Measurements from ENCODE around the gene COL26A1. TPM values are rescaled to one million over a fixed set of nuclear protein-coding genes. Genes with fewer than 3 reads are reported as not detected.

Gene COL26A1
- total RNA-seq, 1 donor, result not detected

DNA sequence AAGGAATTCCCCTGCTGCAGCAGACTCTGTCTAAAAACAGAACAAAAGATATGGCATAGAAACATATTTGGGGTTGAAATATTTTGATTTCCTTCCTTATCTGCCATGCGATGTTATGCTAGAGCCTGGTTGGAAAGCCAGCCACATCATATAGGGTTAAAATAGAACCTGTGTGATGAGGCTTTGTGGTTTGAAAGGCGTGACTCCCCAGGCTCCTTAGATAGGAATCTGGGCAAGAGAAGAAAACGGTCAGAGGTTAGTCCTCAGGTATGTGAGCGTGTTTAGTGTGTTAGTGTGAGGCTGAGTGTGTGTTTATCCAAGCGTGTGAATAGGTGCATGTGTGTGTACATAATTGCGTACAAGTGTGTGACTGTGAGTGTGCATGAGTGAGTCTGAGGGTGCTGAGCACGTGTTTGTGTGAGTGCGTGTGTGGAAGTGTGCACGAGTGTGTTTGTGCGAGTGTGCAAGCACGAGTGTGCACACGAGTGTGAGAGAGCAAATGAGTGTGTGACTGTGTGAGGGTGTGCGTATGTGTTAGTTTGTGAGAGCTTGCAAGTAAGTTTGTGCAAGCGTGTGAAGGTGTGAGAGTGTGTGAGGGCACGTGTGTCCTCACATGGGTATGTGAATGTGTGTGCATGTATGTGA, 79.9 kb downstream of the COL26A1 start:
- Histone ChIP-seq H3K4me2 (ENCODE audit: insufficient read depth, low read length) (no peak overlapping the region), H3K9me3 (ENCODE audit: low read depth, low read length) (no peaks in the 10 kb centered on the region), H3K4me1 (ENCODE audit: insufficient read depth, low read length) (no peaks in the 10 kb centered on the region), H3K79me2 (ENCODE audit: insufficient read depth, low read length) (no peaks in the 10 kb centered on the region), H2AFZ (ENCODE audit: low read length) (no peak overlapping the region), H3K27me3 (ENCODE audit: insufficient read depth, low read length) (peaks cover 4% of the 10 kb centered on the region), H3K36me3 (ENCODE audit: insufficient read depth, low read length) (no peaks in the 10 kb centered on the region), H3K27ac (ENCODE audit: low read depth, low read length) (no peak overlapping the region), H3K4me3 (ENCODE audit: insufficient read depth, low read length) (no peak overlapping the region), H4K20me1 (ENCODE audit: insufficient read depth, low read length) (no peaks in the 10 kb centered on the region)
- TF ChIP-seq, protein P1, sequence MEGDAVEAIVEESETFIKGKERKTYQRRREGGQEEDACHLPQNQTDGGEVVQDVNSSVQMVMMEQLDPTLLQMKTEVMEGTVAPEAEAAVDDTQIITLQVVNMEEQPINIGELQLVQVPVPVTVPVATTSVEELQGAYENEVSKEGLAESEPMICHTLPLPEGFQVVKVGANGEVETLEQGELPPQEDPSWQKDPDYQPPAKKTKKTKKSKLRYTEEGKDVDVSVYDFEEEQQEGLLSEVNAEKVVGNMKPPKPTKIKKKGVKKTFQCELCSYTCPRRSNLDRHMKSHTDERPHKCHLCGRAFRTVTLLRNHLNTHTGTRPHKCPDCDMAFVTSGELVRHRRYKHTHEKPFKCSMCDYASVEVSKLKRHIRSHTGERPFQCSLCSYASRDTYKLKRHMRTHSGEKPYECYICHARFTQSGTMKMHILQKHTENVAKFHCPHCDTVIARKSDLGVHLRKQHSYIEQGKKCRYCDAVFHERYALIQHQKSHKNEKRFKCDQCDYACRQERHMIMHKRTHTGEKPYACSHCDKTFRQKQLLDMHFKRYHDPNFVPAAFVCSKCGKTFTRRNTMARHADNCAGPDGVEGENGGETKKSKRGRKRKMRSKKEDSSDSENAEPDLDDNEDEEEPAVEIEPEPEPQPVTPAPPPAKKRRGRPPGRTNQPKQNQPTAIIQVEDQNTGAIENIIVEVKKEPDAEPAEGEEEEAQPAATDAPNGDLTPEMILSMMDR (IDR thresholded peaks at IDR 0.05; ENCODE audit: extremely low read depth, low read depth, low read length), result no peak
- DNase-seq (ENCODE audit: insufficient read length, low spot score, missing footprints), result no peak

DNA sequence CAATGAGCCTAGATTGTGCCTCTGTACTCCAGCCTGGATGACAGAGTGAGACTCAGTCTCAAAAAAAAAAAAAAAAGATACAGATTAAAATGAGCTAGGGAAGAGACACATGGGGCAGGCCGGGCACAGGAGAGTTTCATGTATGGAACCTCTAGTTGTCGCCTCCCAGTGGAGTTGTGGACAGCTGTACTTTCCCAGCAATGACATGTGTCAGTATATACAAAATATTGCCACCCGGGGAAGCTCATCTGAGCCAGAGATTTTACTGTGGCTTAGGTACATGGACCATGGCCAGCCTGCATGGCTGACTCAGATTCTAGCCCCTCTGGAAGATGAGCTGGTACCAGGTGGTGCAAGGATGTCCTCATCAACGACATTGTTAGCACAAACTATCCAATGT, 87.4 kb downstream of the COL26A1 start:
- H4K20me1 ChIP-seq (ENCODE audit: insufficient read depth, low read length), result no peaks in the 10 kb centered on the region
- DNase-seq (ENCODE audit: insufficient read length, low spot score, missing footprints), result no peak
- TF ChIP-seq, protein P1 (IDR thresholded peaks at IDR 0.05; ENCODE audit: extremely low read depth, low read depth, low read length), result no peak
- H2AFZ ChIP-seq (ENCODE audit: low read length), result no peak overlapping the region
- H3K4me1 ChIP-seq (ENCODE audit: insufficient read depth, low read length), result no peaks in the 10 kb centered on the region
- H3K79me2 ChIP-seq (ENCODE audit: insufficient read depth, low read length), result no peaks in the 10 kb centered on the region
- no peak overlapping the region for H3K4me3 ChIP-seq (ENCODE audit: insufficient read depth, low read length)
- H3K27ac ChIP-seq (ENCODE audit: low read depth, low read length), result no peak overlapping the region
- peaks cover 2% of the 10 kb centered on the region for H3K27me3 ChIP-seq (ENCODE audit: insufficient read depth, low read length)
- no peak overlapping the region for H3K4me2 ChIP-seq (ENCODE audit: insufficient read depth, low read length)
- no peaks in the 10 kb centered on the region for H3K9me3 ChIP-seq (ENCODE audit: low read depth, low read length)
- H3K36me3 ChIP-seq (ENCODE audit: insufficient read depth, low read length), result no peaks in the 10 kb centered on the region

DNA sequence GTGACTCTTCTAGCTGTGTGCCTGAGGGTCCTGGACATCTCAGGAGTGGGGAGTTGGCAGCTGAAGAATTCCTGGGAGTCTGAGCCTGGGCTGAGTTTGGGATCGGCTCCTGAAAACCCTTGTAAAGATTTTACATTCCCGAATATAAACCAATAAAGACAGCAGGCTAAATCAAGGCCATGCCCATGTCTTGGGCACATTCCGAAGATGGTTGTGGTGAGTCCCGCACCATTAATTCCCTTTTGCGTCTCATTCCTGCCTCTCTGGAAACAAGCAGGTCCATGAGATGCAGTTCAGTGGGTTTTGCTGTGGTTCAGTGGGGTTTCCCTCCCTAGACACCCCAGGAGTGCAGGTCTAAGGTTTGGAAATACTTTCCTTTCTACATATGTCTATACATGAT, 90.9 kb downstream of the COL26A1 start:
- H3K4me1 ChIP-seq (ENCODE audit: insufficient read depth, low read length), result no peaks in the 10 kb centered on the region
- H3K4me3 ChIP-seq (ENCODE audit: insufficient read depth, low read length), result no peak overlapping the region
- peaks cover 2% of the 10 kb centered on the region for H3K27me3 ChIP-seq (ENCODE audit: insufficient read depth, low read length)
- H3K36me3 ChIP-seq (ENCODE audit: insufficient read depth, low read length), result no peaks in the 10 kb centered on the region
- no peak overlapping the region for H3K27ac ChIP-seq (ENCODE audit: low read depth, low read length)
- H3K9me3 ChIP-seq (ENCODE audit: low read depth, low read length), result no peaks in the 10 kb centered on the region
- H4K20me1 ChIP-seq (ENCODE audit: insufficient read depth, low read length), result no peaks in the 10 kb centered on the region
- no peak overlapping the region for H2AFZ ChIP-seq (ENCODE audit: low read length)
- no peaks in the 10 kb centered on the region for H3K79me2 ChIP-seq (ENCODE audit: insufficient read depth, low read length)
- H3K4me2 ChIP-seq (ENCODE audit: insufficient read depth, low read length), result no peak overlapping the region
- TF ChIP-seq, protein P1 (IDR thresholded peaks at IDR 0.05; ENCODE audit: extremely low read depth, low read depth, low read length), result no peak
- DNase-seq (ENCODE audit: insufficient read length, low spot score, missing footprints), result no peak

DNA sequence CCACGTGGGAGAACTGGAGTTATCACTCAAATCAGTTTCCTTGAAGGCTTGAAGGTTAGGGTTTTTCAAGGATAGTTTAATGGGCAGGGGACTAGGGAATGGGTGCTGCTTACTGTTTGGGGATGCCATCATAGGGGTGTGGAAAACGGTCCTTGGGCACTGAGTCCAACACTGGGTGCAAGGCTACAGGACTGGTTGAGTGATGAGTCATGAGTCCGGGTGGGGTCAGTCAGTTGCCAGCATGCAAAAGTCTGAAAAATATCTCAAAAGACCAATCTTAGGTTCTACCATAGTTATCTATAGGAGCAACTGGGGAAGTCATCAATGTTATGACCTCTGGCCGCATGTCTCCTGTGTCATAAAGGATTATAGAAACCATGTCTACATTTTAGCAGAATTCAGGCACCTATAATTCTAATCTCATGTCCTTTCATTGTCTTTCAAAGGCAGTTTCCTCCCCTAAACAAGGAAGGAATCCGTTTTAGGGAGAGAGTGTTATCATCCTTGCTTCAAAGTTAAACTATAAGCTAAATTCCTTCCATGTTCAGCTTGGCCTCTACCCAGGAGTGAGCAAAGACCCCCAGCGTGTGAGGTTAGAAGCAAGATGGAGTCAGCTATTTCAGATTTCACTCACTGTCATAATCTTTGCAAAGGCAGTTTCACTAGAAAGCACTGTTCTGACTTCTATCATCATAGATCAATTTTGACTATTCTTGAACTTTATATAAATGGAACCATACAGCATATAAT, 94.5 kb downstream of the COL26A1 start:
- Histone ChIP-seq H3K36me3 (ENCODE audit: insufficient read depth, low read length) (no peaks in the 10 kb centered on the region), H3K9me3 (ENCODE audit: low read depth, low read length) (no peaks in the 10 kb centered on the region), H3K4me1 (ENCODE audit: insufficient read depth, low read length) (no peaks in the 10 kb centered on the region), H4K20me1 (ENCODE audit: insufficient read depth, low read length) (no peaks in the 10 kb centered on the region), H3K27ac (ENCODE audit: low read depth, low read length) (no peak overlapping the region), H3K27me3 (ENCODE audit: insufficient read depth, low read length) (peaks cover 2% of the 10 kb centered on the region), H3K79me2 (ENCODE audit: insufficient read depth, low read length) (no peaks in the 10 kb centered on the region), H3K4me3 (ENCODE audit: insufficient read depth, low read length) (no peak overlapping the region), H3K4me2 (ENCODE audit: insufficient read depth, low read length) (no peak overlapping the region), H2AFZ (ENCODE audit: low read length) (no peak overlapping the region)
- TF ChIP-seq, protein P1 (IDR thresholded peaks at IDR 0.05; ENCODE audit: extremely low read depth, low read depth, low read length), result no peak
- DNase-seq (ENCODE audit: insufficient read length, low spot score, missing footprints), result no peak

Measured in osteoblast (primary cell).